SK-N-MC (cell line): ENCODE measurements around the gene ZNF219.

Source experiments
- EZH2 ChIP-seq: fragments of 200-600 bp; sonication (generic); IDR thresholded peaks from one replicate; pipeline ENCODE4 v1.6.1; 2017; ENCODE audit warnings: antibody characterized with exemption
- POLR2AphosphoS5 ChIP-seq: IDR thresholded peaks from 2 replicates; pipeline ENCODE4 v1.6.1; 2012; ENCODE audit warnings: mild to moderate bottlenecking, low read depth, low read length, borderline replicate concordance

GRCh38 chr14:21050597-21050996, 47.9 kb downstream of the ZNF219 start:
- no peak for TF ChIP-seq POLR2AphosphoS5
- no peak for TF ChIP-seq EZH2
